ENCODE results near the gene ESRRG. TPM values are rescaled to one million over a fixed set of nuclear protein-coding genes. Genes with fewer than 3 reads are reported as not detected.

ESRRG gene
- under 0.01 TPM in 1 of 2 replicates, not detected in the other for total RNA-seq

GRCh38 chr1:216723274-216723780 is at the start of gene ESRRG:
Gene ESRRG, minus strand, starts transcription at chr1:216723429. Its CDS starts 130 bp downstream, at chr1:216723299.

